Keratinocyte (primary cell): Measurements from ENCODE around the gene SEMA4D.

Experiments
- EZH2 ChIP-seq: IDR thresholded peaks from one replicate; pipeline ENCODE4 v1.6.1; 2012; ENCODE audit warnings: inconsistent platforms, mild to moderate bottlenecking, low read length, moderate library complexity
- TF ChIP-seq, protein P1 (sequence below), 3 experiments: IDR thresholded peaks in 1 of 3; conservative IDR thresholded peaks in 1 of 3; optimal IDR thresholded peaks in 1 of 3; 2 replicates in 2 of 3; 3 replicates in 1 of 3; pipeline versions ENCODE3 to v1.5.1; 2011; ENCODE audit warnings: low read length in 3 of 3, mild to moderate bottlenecking in 3 of 3, moderate library complexity in 2 of 3, control low read depth in 1 of 3, inconsistent platforms in 1 of 3; ENCODE audit not compliant: insufficient read depth in 2 of 3; ENCODE audit errors: extremely low read depth in 1 of 3

DNA sequence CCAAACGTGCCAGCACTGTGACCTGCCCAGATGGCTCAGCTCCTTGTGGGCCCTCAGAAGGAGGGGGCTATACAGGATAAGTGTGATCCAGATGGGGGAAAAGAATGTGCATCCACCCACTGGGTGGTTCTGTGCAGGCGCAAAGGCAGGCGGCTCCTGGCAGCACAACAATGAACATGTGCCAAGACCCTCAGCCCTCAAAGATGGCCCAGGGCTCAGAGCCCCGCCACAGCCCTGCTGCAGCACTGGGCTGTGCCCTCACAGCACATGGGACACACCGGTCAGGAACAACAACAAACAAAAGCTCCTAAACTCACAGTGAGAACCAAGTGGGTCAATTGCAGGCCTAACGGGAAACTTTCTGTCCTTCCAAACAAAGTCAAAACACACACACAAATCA lies 4.7 kb downstream of the SEMA4D start:
- TF ChIP-seq, protein P1, sequence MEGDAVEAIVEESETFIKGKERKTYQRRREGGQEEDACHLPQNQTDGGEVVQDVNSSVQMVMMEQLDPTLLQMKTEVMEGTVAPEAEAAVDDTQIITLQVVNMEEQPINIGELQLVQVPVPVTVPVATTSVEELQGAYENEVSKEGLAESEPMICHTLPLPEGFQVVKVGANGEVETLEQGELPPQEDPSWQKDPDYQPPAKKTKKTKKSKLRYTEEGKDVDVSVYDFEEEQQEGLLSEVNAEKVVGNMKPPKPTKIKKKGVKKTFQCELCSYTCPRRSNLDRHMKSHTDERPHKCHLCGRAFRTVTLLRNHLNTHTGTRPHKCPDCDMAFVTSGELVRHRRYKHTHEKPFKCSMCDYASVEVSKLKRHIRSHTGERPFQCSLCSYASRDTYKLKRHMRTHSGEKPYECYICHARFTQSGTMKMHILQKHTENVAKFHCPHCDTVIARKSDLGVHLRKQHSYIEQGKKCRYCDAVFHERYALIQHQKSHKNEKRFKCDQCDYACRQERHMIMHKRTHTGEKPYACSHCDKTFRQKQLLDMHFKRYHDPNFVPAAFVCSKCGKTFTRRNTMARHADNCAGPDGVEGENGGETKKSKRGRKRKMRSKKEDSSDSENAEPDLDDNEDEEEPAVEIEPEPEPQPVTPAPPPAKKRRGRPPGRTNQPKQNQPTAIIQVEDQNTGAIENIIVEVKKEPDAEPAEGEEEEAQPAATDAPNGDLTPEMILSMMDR (optimal IDR thresholded peaks at IDR 0.05 in 1 of 3, IDR thresholded peaks at IDR 0.05 in 1 of 3, conservative IDR thresholded peaks at IDR 0.05 in 1 of 3; ENCODE audit: extremely low read depth in 1 of 3, insufficient read depth in 2 of 3, low read length in 3 of 3), result no peak
- no peak for TF ChIP-seq EZH2
